Adrenal gland (tissue), 5 donors: Measurements from ENCODE around the gene EHBP1L1.

ENCODE experiments used
- POLR2A ChIP-seq, 2 donors: fragments of 450-650 bp; IDR thresholded peaks; one replicate each; pipeline ENCODE4 v1.6.1; 2017; ENCODE audit warnings: antibody characterized with exemption in 2 of 2, mild to moderate bottlenecking in 2 of 2, moderate library complexity in 1 of 2
- TF ChIP-seq, protein P1 (sequence below), 6 experiments: fragments of 450-650 bp in 4 of 6; fragments of 200-600 bp in 2 of 6; sonication (generic) in 1 of 6; IDR thresholded peaks; 1 replicate in 5 of 6; 2 replicates in 1 of 6; pipeline versions ENCODE4 v1.5.1 to v1.8.0; 2016 to 2021; ENCODE audit warnings: antibody characterized with exemption in 6 of 6, mild to moderate bottlenecking in 2 of 6, moderate library complexity in 1 of 6
- donor health status: DM: no; HTN: no; CAD: no.

DNA sequence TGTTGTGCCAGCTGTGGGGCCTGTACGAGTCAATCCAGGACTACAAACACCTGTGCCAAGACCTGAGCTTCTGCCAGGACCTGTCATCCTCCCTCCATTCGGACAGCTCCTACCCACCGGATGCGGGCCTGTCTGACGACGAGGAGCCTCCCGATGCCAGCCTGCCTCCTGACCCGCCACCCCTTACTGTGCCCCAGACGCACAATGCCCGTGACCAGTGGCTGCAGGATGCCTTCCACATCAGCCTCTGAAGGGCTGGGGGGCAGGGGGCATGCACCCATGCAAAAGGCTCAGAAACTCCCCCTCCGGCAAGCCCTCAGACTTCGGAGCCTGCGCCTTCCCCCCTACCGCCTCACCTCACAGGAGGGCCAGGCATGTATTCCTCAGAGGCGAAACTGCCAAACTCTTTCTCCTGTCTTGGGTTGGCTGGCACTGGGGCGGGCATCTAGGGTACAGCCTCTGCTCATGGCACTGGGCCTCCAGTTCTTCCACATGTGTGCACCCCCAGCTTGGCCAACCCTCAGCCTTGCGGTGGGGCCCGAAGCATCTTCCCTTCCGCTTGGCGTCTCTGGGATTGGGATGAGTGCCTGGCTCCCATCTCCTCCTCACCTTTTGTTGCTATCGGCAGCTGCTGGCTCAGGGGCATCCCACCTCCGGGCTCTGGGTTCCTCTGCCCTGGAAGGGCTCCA, 2.3 kb upstream of the EHBP1L1 start:
- TF ChIP-seq, protein P1, sequence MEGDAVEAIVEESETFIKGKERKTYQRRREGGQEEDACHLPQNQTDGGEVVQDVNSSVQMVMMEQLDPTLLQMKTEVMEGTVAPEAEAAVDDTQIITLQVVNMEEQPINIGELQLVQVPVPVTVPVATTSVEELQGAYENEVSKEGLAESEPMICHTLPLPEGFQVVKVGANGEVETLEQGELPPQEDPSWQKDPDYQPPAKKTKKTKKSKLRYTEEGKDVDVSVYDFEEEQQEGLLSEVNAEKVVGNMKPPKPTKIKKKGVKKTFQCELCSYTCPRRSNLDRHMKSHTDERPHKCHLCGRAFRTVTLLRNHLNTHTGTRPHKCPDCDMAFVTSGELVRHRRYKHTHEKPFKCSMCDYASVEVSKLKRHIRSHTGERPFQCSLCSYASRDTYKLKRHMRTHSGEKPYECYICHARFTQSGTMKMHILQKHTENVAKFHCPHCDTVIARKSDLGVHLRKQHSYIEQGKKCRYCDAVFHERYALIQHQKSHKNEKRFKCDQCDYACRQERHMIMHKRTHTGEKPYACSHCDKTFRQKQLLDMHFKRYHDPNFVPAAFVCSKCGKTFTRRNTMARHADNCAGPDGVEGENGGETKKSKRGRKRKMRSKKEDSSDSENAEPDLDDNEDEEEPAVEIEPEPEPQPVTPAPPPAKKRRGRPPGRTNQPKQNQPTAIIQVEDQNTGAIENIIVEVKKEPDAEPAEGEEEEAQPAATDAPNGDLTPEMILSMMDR (IDR thresholded peaks at IDR 0.05): no peak
- no peak for TF ChIP-seq POLR2A (IDR thresholded peaks at IDR 0.05)
